GM12891 (cell line): ENCODE measurements around the gene ABCA1.

Source experiments
- PAX5 ChIP-seq: IDR thresholded peaks from 2 replicates; pipeline ENCODE4 v1.6.1; 2011; ENCODE audit warnings: low read length, moderate library complexity, mild to moderate bottlenecking; ENCODE audit not compliant: insufficient read depth, severe bottlenecking
- POLR2A ChIP-seq: IDR thresholded peaks from 2 replicates; pipeline ENCODE4 v1.6.1; 2011; ENCODE audit warnings: low read depth, low read length, control low read depth
- POLR2AphosphoS5 ChIP-seq: IDR thresholded peaks from 2 replicates; pipeline ENCODE4 v1.6.1; 2011; ENCODE audit warnings: low read depth, low read length, control low read depth
- POU2F2 ChIP-seq: IDR thresholded peaks from 2 replicates; pipeline ENCODE4 v1.6.1; 2011; ENCODE audit warnings: low read depth, mild to moderate bottlenecking, control low read depth, low read length, moderate library complexity
- SPI1 ChIP-seq: IDR thresholded peaks from 2 replicates; pipeline ENCODE4 v1.6.1; 2011; ENCODE audit warnings: low read depth, low read length, control low read depth
- TAF1 ChIP-seq: IDR thresholded peaks from 2 replicates; pipeline ENCODE4 v1.6.1; 2011; ENCODE audit warnings: low read depth, low read length, control low read depth

DNA sequence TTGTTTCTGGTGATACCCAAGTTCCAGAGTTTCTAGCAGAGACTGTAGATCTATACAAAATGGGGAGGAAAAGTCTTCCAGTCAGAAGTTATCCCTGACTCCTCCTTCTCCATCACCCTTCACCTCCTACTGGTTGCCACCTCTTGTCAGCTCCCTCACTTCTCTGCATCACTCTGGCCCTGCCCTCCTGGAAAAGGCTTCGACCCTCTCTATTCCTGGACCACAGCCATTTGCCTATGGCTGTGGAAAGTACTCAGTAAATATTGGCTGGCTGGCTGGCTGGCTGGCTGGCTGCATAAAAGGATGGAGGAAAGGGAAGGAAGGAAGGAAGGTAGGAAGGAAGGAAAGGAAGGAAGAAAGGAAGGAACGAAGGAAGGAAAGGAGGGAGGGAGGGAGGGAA, 32.7 kb upstream of the ABCA1 start:
- TF ChIP-seq POLR2A (no peak), POLR2AphosphoS5 (no peak), SPI1 (no peak), POU2F2 (no peak), PAX5 (no peak), TAF1 (no peak)
